ENCODE data around the gene MYO1D.

The MYO1D gene

DNA sequence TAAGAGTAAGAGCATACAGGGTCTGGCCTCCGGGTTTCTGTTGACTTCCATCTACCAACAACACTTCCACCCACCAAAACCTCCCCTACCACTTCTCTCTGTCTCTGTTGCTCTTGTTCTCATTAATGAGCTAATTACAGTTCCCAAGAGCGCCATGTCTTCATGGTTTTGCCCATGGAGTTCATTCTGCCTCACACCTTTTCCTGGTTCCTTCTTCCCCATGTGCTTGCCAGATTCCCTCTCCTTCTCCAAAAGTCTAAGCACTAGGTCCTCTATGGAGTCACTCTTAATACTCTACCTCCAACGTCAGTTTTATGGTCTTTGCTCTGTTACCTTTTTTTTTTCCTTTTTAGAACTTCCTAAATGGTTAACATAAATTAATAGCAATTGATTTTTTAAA lies 92.8 kb downstream of the MYO1D start:
- DNase-seq (ENCODE audit: low read depth in 1 of 2, low spot score in 1 of 2) = no peak

DNA sequence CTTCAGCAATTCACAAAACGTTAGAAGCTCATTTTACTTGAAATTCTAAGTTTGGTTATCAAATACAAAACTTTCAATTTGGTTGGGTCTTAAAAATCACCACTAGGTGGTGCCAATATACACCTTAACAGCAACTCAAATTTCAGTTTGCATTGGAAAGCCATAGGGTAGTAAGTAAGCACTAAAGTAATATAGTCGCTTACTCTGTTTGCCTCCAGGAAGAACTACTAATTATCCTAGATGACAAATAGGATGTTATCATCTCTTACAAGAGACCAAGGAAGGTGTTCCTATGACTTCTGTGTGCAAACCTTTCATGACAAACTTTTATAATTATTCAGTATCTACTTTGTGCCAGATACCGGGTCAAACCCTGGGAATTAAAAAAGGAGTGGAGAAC lies 93.3 kb downstream of the MYO1D start:
- DNase-seq (ENCODE audit: low read depth in 1 of 2, low spot score in 1 of 2) = no peak

DNA sequence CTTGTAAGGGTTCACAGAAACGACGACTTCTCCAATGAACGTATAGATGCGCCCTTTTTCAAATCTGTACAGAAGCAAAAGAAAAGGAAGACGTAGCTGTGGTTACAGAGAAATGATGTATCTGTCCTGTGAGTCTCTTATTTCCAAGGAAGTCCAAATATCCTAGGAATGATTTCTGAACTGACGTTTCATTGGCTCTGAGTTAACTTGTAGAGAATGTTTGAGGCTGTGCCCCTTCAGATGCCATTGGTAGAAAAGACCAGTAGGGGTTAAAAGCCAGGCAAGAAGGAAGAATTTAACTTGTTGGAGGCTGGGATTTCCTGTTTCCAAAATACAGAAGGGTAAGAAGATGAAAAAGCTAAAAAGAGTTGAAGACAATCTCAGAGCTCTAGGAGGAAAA lies 96.2 kb downstream of the MYO1D start:
- no peak for DNase-seq (ENCODE audit: low read depth in 1 of 2, low spot score in 1 of 2)

DNA sequence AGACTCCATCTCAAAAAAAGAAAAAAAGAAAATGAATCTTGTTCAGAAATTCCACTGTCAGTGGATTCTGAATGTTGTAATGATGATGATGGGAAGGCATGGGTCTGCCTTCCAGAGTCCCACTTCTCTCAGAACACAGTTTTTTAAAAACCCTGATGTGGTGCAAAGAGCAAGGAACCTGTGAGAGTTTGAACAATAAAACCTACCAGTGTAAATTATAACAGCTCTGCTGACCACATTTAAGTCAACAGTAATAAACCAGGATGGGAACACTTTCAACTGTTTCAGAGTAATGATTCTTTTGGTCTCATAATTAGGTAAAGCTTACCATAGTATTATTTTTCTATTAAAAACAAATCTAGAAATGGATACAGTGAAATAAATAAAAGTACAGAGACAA lies 99.0 kb downstream of the MYO1D start:
- DNase-seq (ENCODE audit: low read depth in 1 of 2, low spot score in 1 of 2) = no peak

DNA sequence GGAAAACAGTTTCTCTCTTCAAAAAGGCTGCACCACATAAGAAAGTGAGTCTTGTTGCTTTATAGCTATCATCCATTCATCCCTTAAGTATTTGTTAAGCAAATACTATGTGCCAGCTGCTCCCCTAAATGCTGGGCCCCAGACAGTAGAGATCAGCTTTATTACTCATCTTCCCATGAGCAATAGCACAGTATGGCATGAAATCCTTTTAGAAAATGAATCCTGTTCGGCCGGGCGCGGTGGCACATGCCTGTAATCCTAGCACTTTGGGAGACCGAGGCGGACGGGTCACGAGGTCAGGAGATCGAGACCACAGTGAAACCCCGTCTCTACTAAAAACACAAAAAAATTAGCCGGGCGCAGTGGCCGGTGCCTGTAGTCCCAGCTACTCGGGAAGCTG lies 99.5 kb downstream of the MYO1D start:
- no peak for DNase-seq (ENCODE audit: low read depth in 1 of 2, low spot score in 1 of 2)

DNA sequence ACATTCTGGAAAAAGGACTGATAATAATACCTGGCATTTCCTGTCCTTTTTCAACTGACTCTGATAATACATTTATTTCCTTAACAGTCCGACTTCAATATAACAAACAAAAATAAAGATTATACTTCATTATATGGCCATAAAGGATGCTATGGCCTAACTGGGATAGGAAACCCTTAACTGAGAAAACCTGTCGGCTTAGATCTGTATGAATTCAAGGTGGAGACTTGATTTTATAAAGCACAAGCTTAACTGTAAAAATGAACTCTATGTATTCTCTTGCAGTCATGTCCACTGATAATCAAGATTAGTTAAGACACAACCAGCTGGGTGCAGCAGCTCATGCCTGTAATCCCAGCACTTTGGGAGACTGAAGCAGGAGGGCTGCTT lies 102.2 kb downstream of the MYO1D start:
- DNase-seq (ENCODE audit: low read depth in 1 of 2, low spot score in 1 of 2) = no peak

DNA sequence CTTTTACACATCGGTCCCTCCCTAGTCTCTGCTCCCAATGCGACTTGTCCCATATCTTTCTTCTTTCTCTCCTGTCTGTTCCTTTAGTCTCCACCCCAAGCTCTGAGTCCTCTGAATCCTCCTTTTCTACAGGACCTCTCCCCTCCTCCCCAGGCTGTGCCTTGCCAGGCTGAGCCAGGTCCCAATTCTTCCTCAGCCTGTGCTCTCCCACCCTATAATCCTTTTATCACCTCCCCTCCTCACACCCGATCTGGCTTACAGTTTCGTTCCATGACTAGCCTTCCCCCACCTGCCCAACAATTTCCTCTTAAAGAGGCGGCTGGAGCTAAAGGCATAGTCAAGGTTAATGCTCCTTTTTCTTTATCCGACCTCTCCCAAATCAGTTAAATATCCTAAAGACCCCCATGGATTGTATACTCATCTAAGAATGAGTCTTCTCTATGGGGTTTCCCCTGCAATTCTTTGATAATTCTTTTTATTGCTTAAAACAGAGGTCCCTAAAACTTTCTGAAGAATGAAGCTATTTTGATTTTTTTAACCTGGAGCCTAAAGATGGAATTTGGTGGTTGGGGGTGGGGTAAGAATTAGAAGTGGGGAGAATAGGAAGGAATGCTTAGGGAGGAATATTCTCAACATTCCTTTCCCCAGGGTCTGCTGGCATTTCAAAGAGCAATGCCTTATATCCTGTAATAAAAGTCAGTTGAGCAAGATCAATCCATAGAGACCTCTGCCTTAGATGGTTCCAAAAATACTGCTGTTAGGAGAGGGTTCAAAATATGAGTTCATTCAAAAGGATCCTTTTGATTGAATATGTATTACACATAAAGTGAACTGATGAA lies 102.8 kb downstream of the MYO1D start:
- DNase-seq (ENCODE audit: low read depth in 1 of 2, low spot score in 1 of 2) = no peak

DNA sequence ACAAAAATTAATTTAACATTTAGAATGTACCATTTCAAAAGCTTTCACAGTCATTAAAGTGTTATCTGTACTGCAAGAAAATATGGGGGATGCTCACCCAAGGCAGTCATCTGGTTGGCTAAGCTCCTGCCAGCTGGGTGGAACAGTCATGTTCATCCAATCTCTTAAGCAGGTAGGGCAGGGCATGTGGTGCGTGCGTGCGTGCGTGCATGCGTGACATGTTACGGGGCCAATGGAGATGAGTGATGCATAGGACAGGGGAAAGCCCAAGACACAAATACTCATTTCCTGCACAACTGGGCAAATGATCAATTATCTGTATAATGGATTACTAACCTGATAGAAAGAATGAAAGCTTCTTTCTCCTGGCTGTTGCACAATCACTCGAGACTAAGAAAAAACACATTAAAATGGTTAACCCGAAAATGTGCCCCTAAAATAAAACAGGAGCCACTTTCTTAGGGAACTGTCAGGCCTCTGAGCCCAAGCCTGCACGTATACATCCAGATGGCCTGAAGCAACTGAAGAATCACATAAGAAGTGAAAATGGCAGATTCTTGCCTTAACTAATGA lies 104.4 kb downstream of the MYO1D start:
- no peak for DNase-seq (ENCODE audit: low read depth in 1 of 2, low spot score in 1 of 2)

DNA sequence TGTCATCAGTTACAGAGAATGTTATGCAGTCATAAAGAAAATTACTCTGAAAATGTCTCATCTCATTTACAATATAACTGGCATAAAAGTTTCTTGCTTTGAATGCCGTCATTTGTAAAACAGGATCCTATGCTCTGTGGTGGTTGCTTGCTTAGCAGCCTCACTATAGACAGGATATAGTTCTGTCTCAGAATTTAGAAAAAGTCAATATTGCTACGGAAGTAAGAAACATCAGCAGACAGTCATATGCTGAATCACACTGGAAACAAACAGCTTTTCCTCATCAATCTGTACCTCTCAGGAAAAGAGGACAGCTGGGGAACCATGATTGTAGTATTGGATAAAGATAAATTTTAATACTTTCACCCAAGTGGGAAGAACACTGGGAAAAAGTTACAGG lies 105.5 kb downstream of the MYO1D start:
- DNase-seq (ENCODE audit: low read depth in 1 of 2, low spot score in 1 of 2) = no peak

DNA sequence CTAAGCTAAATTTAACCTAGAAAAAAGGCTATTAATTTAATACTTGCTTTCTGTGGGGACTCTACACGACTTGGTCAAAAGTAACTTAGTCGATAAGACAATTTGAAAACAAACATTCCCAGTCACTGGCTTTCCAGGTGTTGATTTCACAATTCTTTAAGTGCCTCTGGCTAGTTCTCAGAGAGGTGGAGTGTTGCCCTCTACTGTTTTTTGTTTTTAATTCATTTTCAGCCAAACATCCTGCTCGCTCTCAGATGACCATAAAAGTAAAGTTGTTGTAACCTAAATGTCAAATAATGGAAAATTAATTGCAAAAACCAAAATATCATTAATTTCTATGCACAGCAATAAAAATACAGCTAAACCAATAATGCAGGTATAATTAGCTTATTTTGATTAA lies 107.1 kb downstream of the MYO1D start:
- no peak for DNase-seq (ENCODE audit: low read depth in 1 of 2, low spot score in 1 of 2)

DNA sequence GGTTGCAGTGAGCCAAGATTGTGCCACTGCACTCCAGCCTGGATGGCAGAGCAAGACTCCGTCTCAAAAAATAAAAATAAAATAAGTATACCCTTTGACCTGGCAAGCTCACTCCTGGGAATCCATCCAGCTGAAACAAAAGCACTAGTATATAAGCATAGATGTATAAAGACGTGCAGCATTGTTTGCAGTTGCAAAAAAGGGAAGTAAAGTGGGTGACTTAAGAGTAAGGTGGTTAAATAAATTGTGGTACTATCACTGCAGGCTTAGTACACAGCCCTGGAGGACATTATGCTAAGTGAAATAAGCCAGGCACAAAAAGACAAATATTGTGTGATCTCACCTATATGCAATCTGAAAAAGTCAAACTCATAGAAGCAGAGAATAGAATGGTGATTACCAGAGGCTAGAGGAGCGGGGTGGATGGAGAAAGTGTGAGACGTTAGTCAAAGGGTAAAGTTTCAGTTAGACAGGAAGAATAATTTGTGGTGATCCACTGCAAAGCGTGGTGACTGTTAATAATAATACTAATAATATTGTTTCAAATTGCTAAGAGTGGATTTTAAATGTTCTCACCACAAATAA lies 113.0 kb downstream of the MYO1D start:
- DNase-seq (ENCODE audit: low read depth in 1 of 2, low spot score in 1 of 2) = no peak

DNA sequence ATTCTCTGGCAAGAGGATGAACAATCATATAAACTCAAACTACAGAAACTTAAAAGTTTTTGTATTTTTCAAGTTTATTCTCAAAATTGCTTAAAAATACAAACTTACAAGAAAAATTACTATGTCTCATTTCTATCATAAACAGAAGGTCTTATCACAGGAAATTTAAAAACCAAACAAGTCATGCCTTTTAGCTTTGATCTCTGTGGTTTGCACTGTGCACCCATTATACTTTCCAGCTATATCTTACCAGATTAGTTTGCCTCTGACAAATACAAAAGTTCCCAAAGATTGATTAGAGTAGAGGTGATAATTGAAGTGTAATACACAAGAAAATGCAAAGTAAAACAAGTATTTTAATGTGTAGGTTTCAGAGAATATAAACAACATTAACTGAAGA lies 117.4 kb downstream of the MYO1D start:
- DNase-seq (ENCODE audit: low read depth in 1 of 2, low spot score in 1 of 2) = no peak

DNA sequence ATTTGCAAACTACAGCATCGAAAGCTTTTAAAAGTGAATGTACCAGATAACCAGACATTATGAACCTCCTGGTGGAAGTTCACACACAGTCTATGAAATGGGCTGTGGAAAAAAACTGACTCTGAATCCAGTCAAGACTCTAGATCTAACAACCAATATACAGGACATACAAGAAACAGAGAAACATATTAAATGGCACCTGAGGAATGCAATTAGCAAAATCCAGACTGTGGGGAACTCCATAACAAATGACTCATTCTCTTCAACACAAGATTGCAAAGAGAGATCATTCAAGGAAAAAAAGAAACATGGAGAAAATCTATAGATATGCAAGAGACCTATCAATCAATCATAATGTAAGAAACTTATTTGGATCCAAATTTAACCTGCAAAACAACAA lies 119.0 kb downstream of the MYO1D start:
- no peak for DNase-seq (ENCODE audit: low read depth in 1 of 2, low spot score in 1 of 2)

DNA sequence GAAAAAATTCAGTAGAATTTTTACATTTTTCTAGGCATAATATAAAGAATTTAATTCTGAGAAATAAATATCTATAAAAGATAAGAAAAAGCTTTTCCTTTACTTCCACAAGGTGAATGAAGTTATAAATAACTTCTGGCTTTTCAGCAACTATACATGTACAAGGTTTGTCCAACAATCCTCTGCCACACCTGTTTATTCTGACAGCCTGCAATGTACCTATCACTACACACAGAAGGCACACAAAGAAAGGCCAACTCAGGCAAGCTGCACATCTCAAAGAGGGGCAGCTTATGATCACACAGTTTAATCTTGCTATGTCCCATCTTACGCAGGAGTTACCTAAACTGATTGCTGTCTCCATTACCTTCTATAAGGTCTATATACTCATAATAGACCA lies 120.2 kb downstream of the MYO1D start:
- DNase-seq (ENCODE audit: low read depth in 1 of 2, low spot score in 1 of 2) = no peak

DNA sequence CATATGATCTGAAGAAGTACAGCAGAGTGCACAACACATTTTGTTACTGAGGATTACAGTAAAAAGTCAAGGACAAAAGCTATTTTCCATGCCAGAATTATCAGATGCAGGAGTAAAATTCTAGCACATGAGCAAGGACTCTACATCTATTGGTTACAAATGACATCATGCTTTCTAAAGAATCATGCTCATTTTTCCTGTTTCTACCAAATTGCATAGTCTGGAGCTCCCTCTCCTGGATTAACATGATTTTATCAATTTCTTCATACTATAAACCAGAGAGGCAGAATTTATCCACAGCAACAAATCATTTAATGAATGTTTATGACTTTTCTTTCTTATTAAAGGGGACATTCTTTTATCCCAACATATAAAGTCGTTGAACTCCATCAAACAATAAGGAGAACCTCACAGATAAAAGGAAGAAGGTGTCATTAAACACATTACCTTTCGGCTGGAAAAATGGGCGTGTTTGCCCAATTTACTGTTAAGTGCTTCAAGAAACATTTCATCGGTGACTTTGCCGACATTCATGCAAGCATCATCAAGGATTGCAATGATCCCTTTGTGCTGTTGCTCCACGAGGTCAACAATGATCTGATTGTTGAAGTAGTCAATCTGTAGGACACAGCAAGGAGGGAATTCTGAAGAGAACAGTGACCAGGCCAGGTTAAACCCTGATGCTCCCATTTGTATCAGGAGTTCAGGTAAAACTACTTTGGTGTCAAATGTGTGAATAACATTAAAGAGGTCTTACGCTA lies 121.7 kb downstream of the MYO1D start:
- no peak for DNase-seq (ENCODE audit: low read depth in 1 of 2, low spot score in 1 of 2)

DNA sequence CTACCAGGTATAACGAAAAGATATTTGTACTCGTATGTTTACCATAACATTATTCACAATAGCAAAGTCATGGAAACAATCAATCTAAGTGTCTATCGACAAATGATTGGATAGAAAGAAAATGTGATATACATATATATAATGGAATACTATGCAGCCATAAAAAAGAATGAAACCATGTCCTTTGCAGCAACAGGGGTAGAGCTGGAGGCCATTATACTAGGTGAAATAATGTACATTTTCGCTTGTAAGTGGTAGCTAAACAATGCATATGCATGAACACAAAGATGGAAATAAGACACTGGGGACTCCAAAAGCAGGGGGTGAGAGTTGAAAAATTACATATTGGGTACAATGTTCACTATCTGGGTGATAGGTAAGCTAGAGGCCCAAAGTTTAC lies 124.0 kb downstream of the MYO1D start:
- no peak for DNase-seq (ENCODE audit: low read depth in 1 of 2, low spot score in 1 of 2)

DNA sequence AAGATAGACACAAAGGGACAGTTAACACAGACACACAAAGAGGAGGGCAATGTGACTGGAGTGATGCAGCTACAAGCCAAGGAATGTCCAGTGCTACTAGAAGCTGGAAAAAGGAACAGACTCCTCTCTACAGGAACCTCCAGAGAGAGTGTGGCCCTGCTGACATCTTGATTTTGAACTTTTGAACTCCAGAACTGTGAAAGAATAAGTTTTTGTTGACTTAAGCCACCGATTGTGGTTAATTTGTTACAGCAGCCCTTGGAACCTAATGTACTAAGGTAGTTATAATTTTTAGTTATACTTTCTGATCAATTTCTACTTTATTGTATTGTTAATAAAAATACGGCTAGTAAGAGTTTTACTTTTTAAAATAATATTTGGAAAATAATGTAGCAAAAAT lies 129.1 kb downstream of the MYO1D start:
- DNase-seq (ENCODE audit: low read depth in 1 of 2, low spot score in 1 of 2) = no peak

DNA sequence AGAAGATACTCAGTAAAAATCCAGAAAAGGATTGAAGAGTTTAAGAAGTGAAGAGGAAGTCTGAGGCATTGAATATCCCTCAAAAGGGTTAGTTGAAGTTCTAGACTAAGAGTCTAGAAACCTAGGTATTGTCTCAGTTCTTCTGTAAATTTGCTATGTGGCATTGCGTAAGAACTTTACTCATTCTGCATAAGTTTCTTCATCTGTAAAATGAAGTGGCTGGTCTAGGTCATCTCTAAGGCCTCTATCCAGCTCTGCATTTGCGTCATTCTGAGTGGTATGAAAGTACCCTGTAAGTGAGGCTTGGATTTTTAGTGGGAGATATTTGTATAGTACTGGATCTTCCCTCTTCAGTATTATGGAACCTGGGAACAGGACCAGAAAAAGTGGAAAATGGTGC lies 130.2 kb downstream of the MYO1D start:
- no peak for DNase-seq (ENCODE audit: low read depth in 1 of 2, low spot score in 1 of 2)

DNA sequence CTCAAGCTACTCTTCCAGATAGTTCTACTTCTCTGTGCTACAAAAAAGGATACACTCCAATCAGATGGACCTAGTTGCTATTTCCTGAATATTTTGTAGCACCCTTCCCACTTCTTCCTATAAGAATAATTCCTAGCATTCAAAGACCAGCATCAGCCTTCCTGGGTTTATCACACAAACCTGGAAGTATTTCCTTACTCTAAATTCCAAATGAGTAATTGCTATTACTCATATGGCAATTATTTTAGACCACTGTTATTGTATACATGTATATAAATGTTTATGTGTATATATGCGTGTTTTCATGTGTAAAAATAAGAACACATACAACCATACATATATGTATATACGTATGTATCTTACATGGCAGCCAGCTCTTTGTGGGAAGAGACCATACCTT lies 130.6 kb downstream of the MYO1D start:
- DNase-seq (ENCODE audit: low read depth in 1 of 2, low spot score in 1 of 2) = no peak

DNA sequence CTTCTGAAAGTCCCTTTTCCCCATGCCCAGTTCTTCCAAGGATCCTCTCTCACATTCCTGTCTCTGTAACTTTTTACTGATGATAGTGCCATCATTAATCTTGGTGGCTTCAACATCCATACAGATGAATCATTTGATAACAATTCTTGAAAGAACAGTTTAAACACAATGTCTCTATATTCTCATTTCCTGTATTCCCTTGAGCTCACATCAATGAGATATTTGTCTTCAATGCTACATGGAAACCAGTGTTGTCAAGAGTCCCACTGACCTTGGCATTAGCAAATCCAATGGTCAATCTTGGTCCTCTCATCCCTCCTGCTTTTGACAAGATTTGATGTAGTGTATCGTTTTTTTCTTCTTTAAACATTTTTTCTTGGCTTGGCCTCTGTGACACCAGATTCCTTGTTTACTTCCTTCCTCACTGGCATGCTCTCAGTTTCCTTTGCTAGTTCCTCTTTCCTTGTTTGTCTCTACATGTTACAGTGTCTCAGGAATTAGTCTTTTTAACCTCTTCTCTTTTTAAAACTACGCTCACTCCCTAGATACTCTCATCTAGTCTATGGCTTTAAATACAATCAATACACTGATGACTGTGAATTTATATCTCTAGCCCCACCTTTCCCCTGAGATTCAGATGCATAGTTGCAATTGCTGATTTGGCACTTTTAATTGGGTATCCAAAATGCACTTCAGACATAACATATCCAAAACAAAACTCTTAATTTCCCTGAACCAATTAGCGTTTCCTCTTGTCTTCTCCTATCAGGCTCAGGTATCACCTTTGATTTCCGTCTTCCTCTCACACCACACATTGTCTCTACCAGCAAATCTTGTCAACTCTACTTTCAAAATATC lies 134.0 kb downstream of the MYO1D start:
- no peak for DNase-seq (ENCODE audit: low read depth in 1 of 2, low spot score in 1 of 2)

DNA sequence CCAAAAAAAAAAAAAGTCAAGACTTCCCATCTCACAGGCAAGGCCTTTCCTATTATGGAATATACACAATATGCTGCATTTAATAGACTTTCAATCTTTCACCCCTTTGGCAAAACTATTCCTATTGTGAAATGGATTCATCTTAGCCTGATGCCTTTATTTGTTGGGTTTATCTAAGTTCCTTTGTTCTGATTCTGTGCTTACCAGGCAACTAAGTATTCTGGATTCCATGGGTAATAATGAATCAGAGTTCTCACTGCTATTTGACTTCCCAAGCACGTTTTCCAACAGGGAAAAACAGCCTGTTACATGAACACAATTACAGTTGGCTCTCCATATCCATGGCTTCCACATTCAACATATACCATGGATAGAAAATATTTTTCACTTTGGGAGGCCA lies 135.5 kb downstream of the MYO1D start:
- no peak for DNase-seq (ENCODE audit: low read depth in 1 of 2, low spot score in 1 of 2)
